K562 (cell line): ENCODE measurements around the gene CORO1A. TPM values are rescaled to one million over a fixed set of nuclear protein-coding genes. Genes with fewer than 3 reads are reported as not detected.
A peak's percentile ranks its signal among the peaks of the same experiment; 100 is the strongest.
"Not testable (repeated sequence)": the region's sequence is repeated elsewhere in the genome, so short reads cannot be mapped to it uniquely, and the experiment has no call there.

Experiments used
- ATAC-seq: fragments of 200-7000 bp; cut with Tn5 transposase; 3 replicates; pipeline ENCODE4 v1.9.1; 2020; ENCODE audit warnings: moderate library complexity
- BruUV-seq: library from RNA; stranded (reverse); fragments of 400-500 nt; replicated peaks from 2 replicates; lab custom pipeline; 2021; lab: Mats Ljungman, UMichigan
- CTCF ChIA-PET: fragments of 300-600 bp; formaldehyde crosslinking; extraction: SDS; loops from one replicate; lab custom pipeline; 2021; ENCODE audit warnings: low intra/inter-chr PET ratio; lab: Yijun Ruan, JAX
- POLR2A ChIA-PET: fragments of 300-600, 350-650 bp; sonication (Branson Sonifier 250); formaldehyde crosslinking; extraction: SDS; loops from one replicate; lab custom pipeline; 2021; ENCODE audit warnings: antibody characterized with exemption, inconsistent platforms; lab: Yijun Ruan, JAX
- DNase-seq, 4 experiments: peaks; one replicate each; pipeline versions ENCODE4 v3.0.0 to v3.0.0-alpha.2; 2011 to 2018; ENCODE audit warnings: low spot score in 3 of 4, mixed read lengths in 3 of 4; ENCODE audit errors: extremely low read depth in 1 of 4
- FAIRE-seq: peaks from 2 replicates; lab custom pipeline; 2011; peaks lifted over from hg19 to GRCh38; lab: Jason Lieb, UNC
- H2AFZ ChIP-seq: 2 replicates; pipeline ENCODE4 v1.6.0; 2011; ENCODE audit warnings: low read depth, low read length, control low read depth, inconsistent platforms
- H3K27ac ChIP-seq: fragments of 200-600 bp; 3 replicates; pipeline ENCODE4 v1.8.0; 2011; ENCODE audit warnings: low read depth, mild to moderate bottlenecking, control low read depth, inconsistent platforms, low read length, moderate library complexity, mixed read lengths; ENCODE audit errors: extremely low read depth
- H3K27me3 ChIP-seq, 2 experiments: fragments of 300-600 bp in 1 of 2; 2 replicates in 1 of 2; 3 replicates in 1 of 2; pipeline versions ENCODE4 v1.6.0 to v1.8.0; 2011; ENCODE audit warnings: inconsistent platforms in 2 of 2, low read length in 2 of 2, mild to moderate bottlenecking in 1 of 2, mixed read lengths in 1 of 2, moderate library complexity in 1 of 2; ENCODE audit not compliant: control insufficient read depth in 2 of 2, insufficient read depth in 2 of 2
- H3K36me3 ChIP-seq: fragments of 300-600 bp; 3 replicates; pipeline ENCODE4 v1.8.0; 2011; ENCODE audit warnings: mild to moderate bottlenecking, low read length, inconsistent platforms; ENCODE audit not compliant: control insufficient read depth, insufficient read depth
- H3K4me1 ChIP-seq, 2 experiments: fragments of 200-600 bp in 1 of 2; replicated peaks in 1 of 2; 2 replicates in 1 of 2; 3 replicates in 1 of 2; pipeline versions ENCODE4 v1.5.1 to v1.8.0; 2011; ENCODE audit warnings: inconsistent platforms in 2 of 2, low read length in 2 of 2, mild to moderate bottlenecking in 1 of 2, mixed read lengths in 1 of 2, moderate library complexity in 1 of 2; ENCODE audit not compliant: control insufficient read depth in 2 of 2, insufficient read depth in 2 of 2
- H3K4me2 ChIP-seq: 2 replicates; pipeline ENCODE4 v1.6.1; 2011; ENCODE audit warnings: low read length, control low read depth, inconsistent platforms, mixed read lengths; ENCODE audit not compliant: insufficient read depth
- H3K4me3 ChIP-seq: fragments of 200-600 bp; sonication (generic), shearing (Covaris generic); 2 replicates; pipeline ENCODE4 v1.5.1; 2016; ENCODE audit warnings: control low read depth, inconsistent platforms
- H3K79me2 ChIP-seq: fragments of 200-600 bp; 3 replicates; pipeline ENCODE4 v1.8.0; 2011; ENCODE audit warnings: low read length, inconsistent platforms; ENCODE audit not compliant: control insufficient read depth, insufficient read depth
- H3K9ac ChIP-seq, 2 experiments: 2 replicates each; pipeline versions ENCODE4 v1.6.0 to v1.6.1; 2011; ENCODE audit warnings: low read depth in 2 of 2, low read length in 2 of 2, control low read depth in 1 of 2, inconsistent platforms in 1 of 2, mild to moderate bottlenecking in 1 of 2, mixed read lengths in 1 of 2; ENCODE audit not compliant: insufficient read depth in 1 of 2
- H3K9me1 ChIP-seq: one replicate; pipeline ENCODE4 v1.6.0; 2011; ENCODE audit warnings: inconsistent platforms, mild to moderate bottlenecking, low read length, moderate library complexity; ENCODE audit not compliant: control insufficient read depth, insufficient read depth
- H3K9me3 ChIP-seq: replicated peaks from 2 replicates; pipeline ENCODE4 v1.5.1; 2011; ENCODE audit warnings: low read depth, low read length, inconsistent platforms; ENCODE audit not compliant: control insufficient read depth, insufficient read depth
- H4K20me1 ChIP-seq: replicated peaks from 2 replicates; pipeline ENCODE4 v1.6.1; 2011; ENCODE audit warnings: low read length, inconsistent platforms, mixed read lengths; ENCODE audit not compliant: control insufficient read depth, insufficient read depth
- CBX2 ChIP-seq: fragments of 200-600 bp; sonication (generic); IDR thresholded peaks from one replicate; pipeline ENCODE4 v1.6.1; 2012; ENCODE audit warnings: mild to moderate bottlenecking, low read length, inconsistent platforms; ENCODE audit not compliant: insufficient read depth, poor library complexity, severe bottlenecking
- MCM5 ChIP-seq: fragments of 450-650 bp; IDR thresholded peaks from 2 replicates; pipeline ENCODE4 v1.6.1; 2016; ENCODE audit warnings: low read depth
- MIER1 ChIP-seq: fragments of 450-650 bp; IDR thresholded peaks from 2 replicates; pipeline ENCODE4 v1.6.1; 2016; ENCODE audit warnings: antibody characterized with exemption, mild to moderate bottlenecking, low read depth
- POLR2G ChIP-seq: fragments of 200-400 bp; formaldehyde crosslinking; IDR thresholded peaks from 2 replicates; pipeline ENCODE4 v1.6.1; 2017; ENCODE audit warnings: low read depth, mild to moderate bottlenecking, antibody characterized with exemption, low read length, moderate library complexity
- SAFB2 ChIP-seq: fragments of 200-400 bp; formaldehyde crosslinking; IDR thresholded peaks from 2 replicates; pipeline ENCODE4 v1.6.1; 2018; ENCODE audit warnings: borderline replicate concordance, low read length, low read depth, moderate library complexity; ENCODE audit not compliant: severe bottlenecking
- TAF15 ChIP-seq: fragments of 200-400 bp; formaldehyde crosslinking; IDR thresholded peaks from 2 replicates; pipeline ENCODE4 v1.6.1; 2017; ENCODE audit warnings: mild to moderate bottlenecking, low read depth, low read length, moderate library complexity
- WGBS: fragments of 100-300 bp; shearing (Covaris generic); methylation state at CpG from one replicate; pipeline ENCODE4 v1.1.6; 2016; ENCODE audit warnings: low coverage, mixed read lengths; ENCODE audit not compliant: insufficient coverage; ENCODE audit errors: missing lambda C conversion rate; 5-methylcytosine and 5-hydroxymethylcytosine counted together
- in situ Hi-C: fragments of 300-500 bp; cut with MboI; formaldehyde crosslinking; loops from 4 replicates; pipeline ENCODE4 v1.15.0; 2018; ENCODE audit warnings: inconsistent platforms, mixed read lengths
- intact Hi-C: fragments of 100-400 bp; cut with micrococcal nuclease; formaldehyde crosslinking; loops from 2 replicates; pipeline ENCODE4 v1.14.2; 2022
- polyA plus RNA-seq, 8 experiments: library from polyadenylated mRNA; depleted of rRNA in 4 of 8; stranded (reverse) in 5 of 8; unstranded in 3 of 8; fragments of >200 nt; fragmentation: Nextera tagmentation in 2 of 8; fragmentation: Illumina TruSeq in 1 of 8; extraction: Ambion mirVana in 2 of 8; extraction: Trizol in 1 of 8; gene quantifications; 2 replicates each; pipeline versions ENCODE4 v1.2.1 to v1.2.3, GENCODE V29; 2011 to 2014; ENCODE audit warnings: inconsistent platforms in 1 of 8, missing spikeins in 1 of 8
- total RNA-seq, 7 experiments: library from RNA; depleted of rRNA in 6 of 7; stranded (reverse); fragments of >200 nt in 6 of 7; fragmentation: Illumina TruSeq in 2 of 7; extraction: Trizol in 2 of 7; gene quantifications; 2 replicates each; pipeline versions ENCODE4 v1.2.1 to v1.2.3, GENCODE V29; 2011 to 2021; ENCODE audit warnings: low replicate concordance in 1 of 7

Gene CORO1A
- total and polyA plus RNA-seq, 9 of the 15 experiments (the other 6 are each of a cell fraction or from before 2014, with no cell fraction given): 0.22 to 23.8 (median 7.6) TPM

GRCh38 chr16:30187971-30188561 lies 4.7 kb downstream of the CORO1A start:
- WGBS: 86% methylated on average over 14 of the region's 23 CpGs
- Histone ChIP-seq H3K4me2 (no peak overlapping the region), H3K4me3 (no peak overlapping the region), H3K36me3 (0 out of 3 replicates have a peak, but pooled peaks cover 3% of the 10 kb centered on the region), H4K20me1 (no peaks in the 10 kb centered on the region), H3K9me1 (no peaks in the 10 kb centered on the region), H3K4me1 (peaks cover 32 to 53% of the 10 kb centered on the region in 2 experiments), H3K9me3 (no peaks in the 10 kb centered on the region), H3K27me3 (no peaks in the 10 kb centered on the region), H3K9ac (peak overlapping the region in 1 of 2 experiments; percentile 58; a peak in 1 of 4 replicates), H2AFZ (no peak overlapping the region), H3K79me2 (no peaks in the 10 kb centered on the region), H3K27ac (no peak overlapping the region)
- in situ Hi-C loops (loop anchor here (5.0 kb wide), 1 partner anchor 736 kb away; the partner anchor contains the start of genes BOLA2 and SLX1B), intact Hi-C loops (no loop called here)
- CTCF ChIA-PET: no interaction called here
- DNase-seq (no peak), ATAC-seq (no peak), FAIRE-seq (no peak)
- TF ChIP-seq MCM5: no peak
- TF ChIP-seq TAF15: no peak
- no peak for TF ChIP-seq MIER1
- TF ChIP-seq POLR2G: peak; percentile 35; the same call in 1 of the 2 replicates
- TF ChIP-seq SAFB2: no peak
- TF ChIP-seq CBX2: no peak
- TSS peak; percentile 34 for BruUV-seq
- POLR2A ChIA-PET: interaction anchor here (1.2 kb wide), 1 partner anchor 9 kb away, joined by 4 read pairs; no protein-coding TSS in a partner anchor

GRCh38 chr16:30191158-30191557 lies 7.8 kb downstream of the CORO1A start:
- BruUV-seq, FAIRE-seq, DNase-seq: not testable (repeated sequence)

GRCh38 chr16:30193098-30193497 lies 9.7 kb downstream of the CORO1A start:
- ATAC-seq: peak; percentile 70
- POLR2A ChIA-PET, BruUV-seq: not testable (repeated sequence)

More at GRCh38 chr16:30191158-30191557, 7.8 kb downstream of the CORO1A start:
- H3K9me1 ChIP-seq, POLR2A ChIA-PET, H4K20me1 ChIP-seq, H3K9ac ChIP-seq, H3K4me2 ChIP-seq, intact Hi-C loops, H3K9me3 ChIP-seq, H3K79me2 ChIP-seq, CTCF ChIA-PET, H3K36me3 ChIP-seq, H2AFZ ChIP-seq, H3K27ac ChIP-seq, H3K4me3 ChIP-seq, H3K27me3 ChIP-seq, ATAC-seq: not testable (repeated sequence)
- in situ Hi-C loops: loop anchor here (10.0 kb wide), 1 partner anchor 214 kb away; the partner anchor contains the start of gene ZNF771
- 93% methylated on average over 4 of the region's 12 CpGs for WGBS
- peaks cover 11 to 25% of the 10 kb centered on the region in 2 experiments for H3K4me1 ChIP-seq

More at GRCh38 chr16:30193098-30193497, 9.7 kb downstream of the CORO1A start:
- H2AFZ ChIP-seq, H3K27ac ChIP-seq, H3K9me1 ChIP-seq, H3K9me3 ChIP-seq, H3K9ac ChIP-seq, CTCF ChIA-PET, H4K20me1 ChIP-seq, H3K4me3 ChIP-seq, H3K36me3 ChIP-seq, H3K27me3 ChIP-seq, H3K4me1 ChIP-seq, H3K4me2 ChIP-seq, H3K79me2 ChIP-seq, DNase-seq, intact Hi-C loops: not testable (repeated sequence)
- FAIRE-seq: peak; percentile 89
- WGBS: no CpG with 5 or more reads among the region's 21 CpGs
- in situ Hi-C loops: loop anchor here (10.0 kb wide), 1 partner anchor 212 kb away; the partner anchor contains the start of gene ZNF771
